HCT116 (cell line): ENCODE data around the gene TTC17. TPM values are rescaled to one million over a fixed set of nuclear protein-coding genes. Genes with fewer than 3 reads are reported as not detected.

Experiments
- ATAC-seq: fragments of 200-7000 bp; cut with Tn5 transposase; 2 replicates; pipeline ENCODE4 v1.9.1; 2020; ENCODE audit warnings: mild to moderate bottlenecking, moderate library complexity
- BruUV-seq: library from RNA; stranded (reverse); fragments of 400-500 nt; replicated peaks from 2 replicates; lab custom pipeline; 2021; lab: Mats Ljungman, UMichigan
- CTCF ChIA-PET: fragments of 300-600 bp; sonication (Branson Sonifier 250); formaldehyde crosslinking; loops from one replicate; lab custom pipeline; 2021; ENCODE audit warnings: antibody characterized with exemption; lab: Charles Lee
- POLR2A ChIA-PET: fragments of 300-600, 350-600 bp; sonication (Branson Sonifier 250); formaldehyde crosslinking; loops from one replicate; lab custom pipeline; 2021; ENCODE audit warnings: antibody characterized with exemption; lab: Charles Lee
- RAD21 ChIA-PET, 2 experiments: fragments of 300-600 bp; sonication (Branson Sonifier 250); formaldehyde crosslinking; loops; one replicate each; lab custom pipeline; 2023; ENCODE audit warnings: low total read pairs in 2 of 2; ENCODE audit not compliant: uncharacterized antibody in 2 of 2, unreplicated experiment in 2 of 2, low non-redundant PET in 1 of 2; lab: Charles Lee
- DNase-seq: peaks from one replicate; pipeline ENCODE4 v3.0.0-alpha.2; 2010; ENCODE audit warnings: low read depth, low spot score
- H2AFZ ChIP-seq: fragments of 200-600 bp; shearing (Covaris generic), sonication (generic); 2 replicates; pipeline ENCODE4 v1.6.1; 2017; ENCODE audit warnings: low read depth, mixed run types, mixed read lengths, antibody characterized with exemption, low read length; ENCODE audit not compliant: poor library complexity, severe bottlenecking
- H3K27ac ChIP-seq: 2 replicates; pipeline ENCODE4 v1.5.1; 2012; ENCODE audit warnings: low read depth, low read length
- H3K27me3 ChIP-seq: fragments of 200-600 bp; sonication (generic); 2 replicates; pipeline ENCODE4 v1.6.1; 2016; ENCODE audit warnings: mixed run types, low read length, mixed read lengths; ENCODE audit not compliant: insufficient read depth
- H3K36me3 ChIP-seq, 2 experiments: fragments of 200-500 bp in 1 of 2; fragments of 200-600 bp in 1 of 2; sonication (Bioruptor generic) in 1 of 2; sonication (generic) in 1 of 2; 2 replicates each; pipeline versions ENCODE4 v1.5.1 to v1.6.1; 2014 to 2016; ENCODE audit warnings: low read length in 2 of 2, inconsistent platforms in 1 of 2, mixed read lengths in 1 of 2, mixed run types in 1 of 2; ENCODE audit not compliant: insufficient read depth in 2 of 2, control insufficient read depth in 1 of 2
- H3K4me1 ChIP-seq, 2 experiments: fragments of 200-600 bp in 1 of 2; sonication (generic) in 1 of 2; 2 replicates each; pipeline versions ENCODE4 v1.5.1 to v1.6.1; 2012 to 2017; ENCODE audit warnings: low read length in 2 of 2, inconsistent platforms in 1 of 2, mild to moderate bottlenecking in 1 of 2, mixed read lengths in 1 of 2, mixed run types in 1 of 2, moderate library complexity in 1 of 2; ENCODE audit not compliant: insufficient read depth in 2 of 2, control insufficient read depth in 1 of 2
- H3K4me2 ChIP-seq: fragments of 200-600 bp; sonication (generic); 2 replicates; pipeline ENCODE4 v1.6.1; 2017; ENCODE audit warnings: mixed run types, low read length, mixed read lengths
- H3K4me3 ChIP-seq, 2 experiments: fragments of 200-600 bp in 1 of 2; sonication (generic) in 1 of 2; replicated peaks in 1 of 2; 2 replicates each; pipeline ENCODE4 v1.5.1; 2011 to 2016; ENCODE audit warnings: low read length in 2 of 2, control low read depth in 1 of 2, low read depth in 1 of 2, mild to moderate bottlenecking in 1 of 2, mixed read lengths in 1 of 2, mixed run types in 1 of 2
- H3K79me2 ChIP-seq: fragments of 200-600 bp; sonication (generic); 2 replicates; pipeline ENCODE4 v1.6.1; 2017; ENCODE audit warnings: mild to moderate bottlenecking, mixed run types, low read length, moderate library complexity, mixed read lengths; ENCODE audit not compliant: insufficient read depth
- H3K9ac ChIP-seq: fragments of 200-600 bp; sonication (generic); 2 replicates; pipeline ENCODE4 v1.6.1; 2016; ENCODE audit warnings: low read length, mixed read lengths
- H3K9me2 ChIP-seq: fragments of 200-600 bp; sonication (generic), shearing (Covaris generic); 2 replicates; pipeline ENCODE4 v1.6.1; 2017; ENCODE audit warnings: mixed run types, mild to moderate bottlenecking, moderate library complexity; ENCODE audit not compliant: insufficient read depth
- H3K9me3 ChIP-seq, 2 experiments: fragments of 200-500 bp in 1 of 2; fragments of 200-600 bp in 1 of 2; sonication (Bioruptor generic) in 1 of 2; sonication (generic) in 1 of 2; 2 replicates each; pipeline ENCODE4 v1.6.1; 2014 to 2017; ENCODE audit warnings: low read length in 2 of 2, mixed read lengths in 2 of 2, inconsistent platforms in 1 of 2, low read depth in 1 of 2, mild to moderate bottlenecking in 1 of 2, mixed run types in 1 of 2, moderate library complexity in 1 of 2; ENCODE audit not compliant: control insufficient read depth in 1 of 2, insufficient read depth in 1 of 2
- H4K20me1 ChIP-seq: fragments of 200-600 bp; sonication (generic), shearing (Covaris generic); 2 replicates; pipeline ENCODE4 v1.6.1; 2017; ENCODE audit warnings: mixed run types, mild to moderate bottlenecking, moderate library complexity; ENCODE audit not compliant: insufficient read depth
- CBX3 ChIP-seq: IDR thresholded peaks from 2 replicates; pipeline ENCODE4 v1.6.1; 2012; ENCODE audit warnings: low read depth
- CEBPB ChIP-seq: IDR thresholded peaks from 2 replicates; pipeline ENCODE4 v1.6.1; 2012; ENCODE audit warnings: low read depth
- EZH2 ChIP-seq: fragments of 200-600 bp; sonication (generic); IDR thresholded peaks from 2 replicates; pipeline ENCODE4 v1.6.1; 2017; ENCODE audit warnings: antibody characterized with exemption, mixed run types
- EZH2phosphoT487 ChIP-seq: fragments of 200-600 bp; IDR thresholded peaks from 2 replicates; pipeline ENCODE4 v1.6.1; 2018; ENCODE audit warnings: antibody characterized with exemption, borderline replicate concordance
- FOSL1 ChIP-seq: IDR thresholded peaks from 2 replicates; pipeline ENCODE4 v1.6.1; 2012; ENCODE audit warnings: low read depth
- JUND ChIP-seq: IDR thresholded peaks from 2 replicates; pipeline ENCODE4 v1.6.1; 2012
- POLR2AphosphoS5 ChIP-seq: IDR thresholded peaks from 2 replicates; pipeline ENCODE4 v1.6.1; 2011; ENCODE audit warnings: mild to moderate bottlenecking, low read depth, low read length, moderate library complexity
- SP1 ChIP-seq: IDR thresholded peaks from 2 replicates; pipeline ENCODE4 v1.6.1; 2012; ENCODE audit warnings: low read depth
- TCF7L2 ChIP-seq: IDR thresholded peaks from 2 replicates; pipeline ENCODE4 v1.7.0; 2011; ENCODE audit warnings: borderline replicate concordance, inconsistent platforms; ENCODE audit not compliant: insufficient read depth, insufficient read length; ENCODE audit errors: extremely low read depth
- ZFX ChIP-seq: fragments of 450-650 bp; IDR thresholded peaks from 2 replicates; pipeline ENCODE4 v1.6.1; 2017
- ZNF274 ChIP-seq: fragments of 200-500 bp; sonication (Bioruptor generic); IDR thresholded peaks from 2 replicates; pipeline ENCODE4 v1.6.1; 2014; ENCODE audit warnings: mild to moderate bottlenecking, low read depth, low read length, inconsistent platforms
- intact Hi-C: fragments of 100-400 bp; cut with micrococcal nuclease; formaldehyde crosslinking; loops from 2 replicates; pipeline ENCODE4 v1.10.0; 2022
- total RNA-seq: library from RNA; stranded (reverse); gene quantifications from one replicate; pipeline ENCODE4 v1.2.1, GENCODE V29; 2021; ENCODE audit not compliant: unreplicated experiment
- TF ChIP-seq, protein P1 (sequence below): IDR thresholded peaks from 2 replicates; pipeline ENCODE4 v1.6.1; 2011; ENCODE audit warnings: mild to moderate bottlenecking, low read length, moderate library complexity; ENCODE audit not compliant: insufficient replicate concordance; ENCODE audit errors: extremely low read depth
- TF ChIP-seq, protein P2 (sequence below): IDR thresholded peaks from 2 replicates; pipeline ENCODE4 v1.6.1; 2012
- TF ChIP-seq, protein P3 (sequence below): IDR thresholded peaks from 2 replicates; pipeline ENCODE4 v1.6.1; 2012

Gene TTC17
- total RNA-seq, 1 experiment from 2014 or later = 51.6 TPM

DNA sequence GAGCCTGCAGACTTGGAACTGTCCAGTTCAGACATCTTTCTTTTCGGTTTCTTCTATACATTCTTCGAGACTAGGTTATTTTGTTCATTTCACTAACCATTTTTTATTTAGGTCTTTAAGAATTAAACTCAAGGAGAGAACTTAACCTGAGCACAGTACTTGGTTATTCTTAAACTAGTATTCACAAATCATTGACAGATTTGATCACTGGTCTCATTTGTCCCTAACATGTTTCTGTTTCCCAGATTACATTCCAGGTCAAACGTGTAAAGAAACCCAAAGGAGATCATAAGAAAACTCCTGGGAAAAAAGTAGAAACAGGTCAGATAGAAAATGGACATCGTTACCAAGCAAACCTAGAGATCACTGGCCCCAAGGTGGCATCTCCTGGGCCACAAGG is 85.1 kb downstream of the TTC17 start (continued):
- TF ChIP-seq, protein P1, sequence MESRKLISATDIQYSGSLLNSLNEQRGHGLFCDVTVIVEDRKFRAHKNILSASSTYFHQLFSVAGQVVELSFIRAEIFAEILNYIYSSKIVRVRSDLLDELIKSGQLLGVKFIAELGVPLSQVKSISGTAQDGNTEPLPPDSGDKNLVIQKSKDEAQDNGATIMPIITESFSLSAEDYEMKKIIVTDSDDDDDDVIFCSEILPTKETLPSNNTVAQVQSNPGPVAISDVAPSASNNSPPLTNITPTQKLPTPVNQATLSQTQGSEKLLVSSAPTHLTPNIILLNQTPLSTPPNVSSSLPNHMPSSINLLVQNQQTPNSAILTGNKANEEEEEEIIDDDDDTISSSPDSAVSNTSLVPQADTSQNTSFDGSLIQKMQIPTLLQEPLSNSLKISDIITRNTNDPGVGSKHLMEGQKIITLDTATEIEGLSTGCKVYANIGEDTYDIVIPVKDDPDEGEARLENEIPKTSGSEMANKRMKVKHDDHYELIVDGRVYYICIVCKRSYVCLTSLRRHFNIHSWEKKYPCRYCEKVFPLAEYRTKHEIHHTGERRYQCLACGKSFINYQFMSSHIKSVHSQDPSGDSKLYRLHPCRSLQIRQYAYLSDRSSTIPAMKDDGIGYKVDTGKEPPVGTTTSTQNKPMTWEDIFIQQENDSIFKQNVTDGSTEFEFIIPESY = no peak
- TF ChIP-seq FOSL1 (no peak), CEBPB (no peak), POLR2AphosphoS5 (no peak), EZH2 (no peak), ZNF274 (no peak), SP1 (no peak)
- TF ChIP-seq, protein P2, sequence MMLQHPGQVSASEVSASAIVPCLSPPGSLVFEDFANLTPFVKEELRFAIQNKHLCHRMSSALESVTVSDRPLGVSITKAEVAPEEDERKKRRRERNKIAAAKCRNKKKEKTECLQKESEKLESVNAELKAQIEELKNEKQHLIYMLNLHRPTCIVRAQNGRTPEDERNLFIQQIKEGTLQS = no peak

DNA sequence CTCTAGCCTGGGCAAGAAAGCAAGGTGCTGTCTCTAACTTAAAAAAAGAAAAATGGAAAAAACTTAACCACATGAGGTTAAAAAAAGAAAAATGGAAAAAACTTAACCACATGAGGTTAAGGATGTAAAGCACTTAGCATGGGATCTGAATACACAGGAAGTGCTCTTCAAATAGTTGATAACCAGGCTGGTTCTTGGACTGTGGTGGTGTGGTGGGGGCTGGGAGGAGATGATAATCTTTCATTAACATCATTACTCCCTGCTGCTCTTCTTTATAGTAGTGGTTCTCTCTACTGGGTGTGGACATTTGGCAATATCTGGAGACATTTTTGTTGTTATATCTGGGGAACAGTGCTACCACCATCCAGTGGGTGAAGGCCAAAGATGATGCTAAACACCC is 88.4 kb downstream of the TTC17 start:
- Histone ChIP-seq H3K79me2 (no peaks in the 10 kb centered on the region), H3K27me3 (no peaks in the 10 kb centered on the region), H3K27ac (no peak overlapping the region), H3K4me3 (no peak overlapping the region), H3K9me3 (no peaks in the 10 kb centered on the region), H4K20me1 (no peaks in the 10 kb centered on the region), H3K9me2 (no peaks in the 10 kb centered on the region), H3K4me2 (no peak overlapping the region), H3K36me3 (peaks cover 27 to 51% of the 10 kb centered on the region in 2 experiments; a peak in 3 of 4 replicates), H2AFZ (no peak overlapping the region), H3K4me1 (no peaks in the 10 kb centered on the region), H3K9ac (no peak overlapping the region)
- DNase-seq (no peak), ATAC-seq (no peak)
- ChIA-PET POLR2A (no interaction called here), RAD21 (no interaction called here), CTCF (no interaction called here)
- TF ChIP-seq, protein P1 = no peak
- TF ChIP-seq EZH2phosphoT487 (no peak), POLR2AphosphoS5 (no peak), FOSL1 (no peak), CEBPB (no peak), JUND (no peak), CBX3 (no peak), EZH2 (no peak), TCF7L2 (no peak), ZFX (no peak), ZNF274 (no peak)
- TF ChIP-seq, protein P3, sequence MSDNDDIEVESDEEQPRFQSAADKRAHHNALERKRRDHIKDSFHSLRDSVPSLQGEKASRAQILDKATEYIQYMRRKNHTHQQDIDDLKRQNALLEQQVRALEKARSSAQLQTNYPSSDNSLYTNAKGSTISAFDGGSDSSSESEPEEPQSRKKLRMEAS = no peak
- TF ChIP-seq, protein P2 = no peak
- intact Hi-C loops = no loop called here
- BruUV-seq = no TSS peak
